ENCODE data around the gene RAPGEF4. TPM values are rescaled to one million over a fixed set of nuclear protein-coding genes. Genes with fewer than 3 reads are reported as not detected.

RAPGEF4 gene
- total and polyA plus RNA-seq, 2 of the 8 experiments (the other 6 are each of a cell fraction or from before 2014, with no cell fraction given) = 1.2 to 2.6 TPM

- TF ChIP-seq CHD7 (IDR thresholded peaks at IDR 0.05; ENCODE audit: insufficient replicate concordance, low read length) = no peak
- no peak for TF ChIP-seq ZNF274 (IDR thresholded peaks at IDR 0.05; ENCODE audit: borderline replicate concordance, extremely low read depth, low read length)
- no peak for TF ChIP-seq CEBPB (IDR thresholded peaks at IDR 0.05; ENCODE audit: low read depth, low read length)
- TF ChIP-seq SP4 (IDR thresholded peaks at IDR 0.05; ENCODE audit: low read length) = no peak
- no peak for TF ChIP-seq JUND (IDR thresholded peaks at IDR 0.05; ENCODE audit: low read length)
- no peak for TF ChIP-seq NRF1 (IDR thresholded peaks at IDR 0.05; ENCODE audit: low read depth, low read length)
- TF ChIP-seq TBP (IDR thresholded peaks at IDR 0.05; ENCODE audit: low read depth, low read length) = no peak
- no peak for TF ChIP-seq TAF7 (optimal IDR thresholded peaks at IDR 0.05; ENCODE audit: borderline replicate concordance, low read depth, low read length)
- TF ChIP-seq CREB1 (IDR thresholded peaks at IDR 0.05) = no peak
- no peak for TF ChIP-seq KDM1A (IDR thresholded peaks at IDR 0.05; ENCODE audit: borderline replicate concordance, low read length)
- TF ChIP-seq TAF1 (IDR thresholded peaks at IDR 0.05; ENCODE audit: low read depth, low read length) = no peak
- no peak for TF ChIP-seq SP1 (IDR thresholded peaks at IDR 0.05; ENCODE audit: low read depth, low read length)
- no peak for TF ChIP-seq YY1 (IDR thresholded peaks at IDR 0.05; ENCODE audit: low read depth, low read length)
Observed at GRCh38 chr2:172863341-172863740, 127.7 kb downstream of the RAPGEF4 start (continued).

Data from H1 (cell line).